Measurements from ENCODE around the gene MED27. TPM values are rescaled to one million over a fixed set of nuclear protein-coding genes. Genes with fewer than 3 reads are reported as not detected.

Gene MED27
- total RNA-seq, 1 donor: 25.7 TPM

DNA sequence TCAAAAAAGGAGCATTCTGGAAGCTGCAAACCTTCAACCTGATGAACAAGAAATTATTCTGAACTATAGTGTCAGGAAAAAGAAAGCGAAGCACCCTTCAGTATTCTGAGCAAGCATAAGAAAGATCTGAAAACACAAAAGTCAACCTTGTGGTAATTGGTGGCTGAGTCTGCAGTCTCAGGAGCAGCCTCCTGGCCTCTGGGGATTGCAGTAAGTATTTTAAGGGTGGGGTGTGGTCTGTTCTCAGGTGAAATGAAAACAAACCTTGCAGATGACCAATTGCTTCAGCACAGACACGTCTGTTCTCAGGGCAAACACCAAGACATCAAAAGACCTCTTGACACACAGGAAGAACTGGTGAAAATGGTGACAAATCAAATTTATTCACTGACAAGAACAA, 192.0 kb downstream of the MED27 start:
- Histone ChIP-seq H3K36me3 (ENCODE audit: insufficient read depth, low read length) (peaks cover 4% of the 10 kb centered on the region), H3K4me2 (ENCODE audit: insufficient read depth, low read length) (no peak overlapping the region), H3K4me3 (ENCODE audit: insufficient read depth, low read length) (no peak overlapping the region), H3K4me1 (ENCODE audit: insufficient read depth, low read length) (peaks cover 4% of the 10 kb centered on the region), H3K27me3 (ENCODE audit: insufficient read depth, low read length) (no peaks in the 10 kb centered on the region), H2AFZ (ENCODE audit: low read length) (no peak overlapping the region), H4K20me1 (ENCODE audit: insufficient read depth, low read length) (peaks cover 2% of the 10 kb centered on the region), H3K79me2 (ENCODE audit: insufficient read depth, low read length) (no peaks in the 10 kb centered on the region), H3K9me3 (ENCODE audit: low read depth, low read length) (no peaks in the 10 kb centered on the region), H3K27ac (ENCODE audit: low read depth, low read length) (no peak overlapping the region)
- TF ChIP-seq, protein P1, sequence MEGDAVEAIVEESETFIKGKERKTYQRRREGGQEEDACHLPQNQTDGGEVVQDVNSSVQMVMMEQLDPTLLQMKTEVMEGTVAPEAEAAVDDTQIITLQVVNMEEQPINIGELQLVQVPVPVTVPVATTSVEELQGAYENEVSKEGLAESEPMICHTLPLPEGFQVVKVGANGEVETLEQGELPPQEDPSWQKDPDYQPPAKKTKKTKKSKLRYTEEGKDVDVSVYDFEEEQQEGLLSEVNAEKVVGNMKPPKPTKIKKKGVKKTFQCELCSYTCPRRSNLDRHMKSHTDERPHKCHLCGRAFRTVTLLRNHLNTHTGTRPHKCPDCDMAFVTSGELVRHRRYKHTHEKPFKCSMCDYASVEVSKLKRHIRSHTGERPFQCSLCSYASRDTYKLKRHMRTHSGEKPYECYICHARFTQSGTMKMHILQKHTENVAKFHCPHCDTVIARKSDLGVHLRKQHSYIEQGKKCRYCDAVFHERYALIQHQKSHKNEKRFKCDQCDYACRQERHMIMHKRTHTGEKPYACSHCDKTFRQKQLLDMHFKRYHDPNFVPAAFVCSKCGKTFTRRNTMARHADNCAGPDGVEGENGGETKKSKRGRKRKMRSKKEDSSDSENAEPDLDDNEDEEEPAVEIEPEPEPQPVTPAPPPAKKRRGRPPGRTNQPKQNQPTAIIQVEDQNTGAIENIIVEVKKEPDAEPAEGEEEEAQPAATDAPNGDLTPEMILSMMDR (IDR thresholded peaks at IDR 0.05; ENCODE audit: extremely low read depth, low read depth, low read length): no peak
- no peak for DNase-seq (ENCODE audit: insufficient read length, low spot score, missing footprints)

DNA sequence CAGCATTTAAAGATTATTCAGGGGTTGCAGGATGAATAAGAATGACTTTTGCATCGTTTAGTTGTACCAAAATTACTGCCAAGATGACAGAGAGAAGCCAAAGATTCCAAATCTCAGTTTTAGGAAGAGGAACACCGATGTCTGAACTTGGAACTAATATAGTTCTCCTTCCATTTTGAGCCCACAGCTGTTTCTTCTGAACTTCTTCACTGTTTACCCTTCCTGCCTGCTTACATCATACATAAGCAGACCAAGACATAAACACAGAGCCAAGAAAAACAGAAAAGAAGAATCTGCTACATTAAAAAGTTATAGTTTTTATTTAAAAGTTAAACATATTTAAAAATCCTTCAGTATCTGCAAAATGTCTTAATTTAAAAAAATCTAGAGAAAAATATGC, 192.8 kb downstream of the MED27 start:
- Histone ChIP-seq H2AFZ (ENCODE audit: low read length) (no peak overlapping the region), H3K36me3 (ENCODE audit: insufficient read depth, low read length) (no peaks in the 10 kb centered on the region), H3K27ac (ENCODE audit: low read depth, low read length) (no peak overlapping the region), H3K4me3 (ENCODE audit: insufficient read depth, low read length) (no peak overlapping the region), H3K79me2 (ENCODE audit: insufficient read depth, low read length) (no peaks in the 10 kb centered on the region), H3K9me3 (ENCODE audit: low read depth, low read length) (no peaks in the 10 kb centered on the region), H3K27me3 (ENCODE audit: insufficient read depth, low read length) (no peaks in the 10 kb centered on the region), H3K4me1 (ENCODE audit: insufficient read depth, low read length) (peaks cover 4% of the 10 kb centered on the region), H4K20me1 (ENCODE audit: insufficient read depth, low read length) (peaks cover 2% of the 10 kb centered on the region), H3K4me2 (ENCODE audit: insufficient read depth, low read length) (no peak overlapping the region)
- TF ChIP-seq, protein P1 (IDR thresholded peaks at IDR 0.05; ENCODE audit: extremely low read depth, low read depth, low read length): no peak
- DNase-seq (ENCODE audit: insufficient read length, low spot score, missing footprints): peak; percentile 68

DNA sequence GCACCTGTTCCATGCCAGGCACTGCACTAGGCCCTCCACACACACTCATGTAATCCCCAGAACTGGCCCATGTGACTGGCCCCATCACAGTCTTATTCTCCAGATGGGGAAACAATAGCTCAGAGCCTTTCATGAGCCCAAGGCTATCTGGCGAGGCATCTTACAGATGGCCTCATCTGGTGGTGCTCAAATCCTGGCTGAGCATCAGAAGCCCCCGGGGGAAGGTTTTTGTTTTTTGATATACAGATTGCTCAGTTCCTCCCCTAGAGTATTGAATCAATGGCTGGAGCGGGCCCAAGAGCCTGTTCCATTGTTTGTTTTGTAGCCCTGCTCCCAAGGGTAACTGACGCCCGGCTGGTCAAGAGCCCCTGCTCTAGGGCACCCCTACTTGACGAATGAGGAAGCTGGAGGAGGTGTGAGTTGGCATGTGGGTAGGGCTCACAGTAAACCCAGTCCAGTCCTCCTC, 194.5 kb downstream of the MED27 start:
- H3K4me1 ChIP-seq (ENCODE audit: insufficient read depth, low read length): peaks cover 3% of the 10 kb centered on the region
- H3K4me2 ChIP-seq (ENCODE audit: insufficient read depth, low read length): no peak overlapping the region
- no peaks in the 10 kb centered on the region for H3K27me3 ChIP-seq (ENCODE audit: insufficient read depth, low read length)
- H3K79me2 ChIP-seq (ENCODE audit: insufficient read depth, low read length): no peaks in the 10 kb centered on the region
- TF ChIP-seq, protein P1 (IDR thresholded peaks at IDR 0.05; ENCODE audit: extremely low read depth, low read depth, low read length): no peak
- peaks cover 2% of the 10 kb centered on the region for H4K20me1 ChIP-seq (ENCODE audit: insufficient read depth, low read length)
- no peak overlapping the region for H2AFZ ChIP-seq (ENCODE audit: low read length)
- peak; percentile 44 for DNase-seq (ENCODE audit: insufficient read length, low spot score, missing footprints)
- no peaks in the 10 kb centered on the region for H3K9me3 ChIP-seq (ENCODE audit: low read depth, low read length)
- no peaks in the 10 kb centered on the region for H3K36me3 ChIP-seq (ENCODE audit: insufficient read depth, low read length)
- no peak overlapping the region for H3K27ac ChIP-seq (ENCODE audit: low read depth, low read length)
- H3K4me3 ChIP-seq (ENCODE audit: insufficient read depth, low read length): no peak overlapping the region

DNA sequence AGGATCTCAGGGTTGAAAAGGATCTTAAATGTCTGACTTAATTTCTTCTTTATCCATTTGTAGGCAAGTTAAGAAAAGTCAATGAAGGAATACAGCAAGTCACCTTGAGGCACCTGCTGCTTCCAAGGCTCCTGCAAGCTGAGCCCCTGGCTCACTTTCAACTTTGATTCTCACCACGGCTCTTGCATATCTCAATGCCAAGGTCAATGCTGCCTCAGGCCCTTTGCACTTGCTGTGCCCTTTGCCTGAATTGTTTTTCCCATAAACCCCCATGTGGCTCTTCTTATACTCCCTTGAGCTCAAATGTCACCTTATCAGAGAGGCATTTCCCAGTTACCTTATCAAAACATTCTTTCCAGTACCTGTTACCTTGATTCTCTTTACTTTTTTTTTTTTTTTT, 195.4 kb downstream of the MED27 start:
- DNase-seq (ENCODE audit: insufficient read length, low spot score, missing footprints): no peak
- no peak overlapping the region for H3K27ac ChIP-seq (ENCODE audit: low read depth, low read length)
- H3K27me3 ChIP-seq (ENCODE audit: insufficient read depth, low read length): no peaks in the 10 kb centered on the region
- H3K36me3 ChIP-seq (ENCODE audit: insufficient read depth, low read length): no peaks in the 10 kb centered on the region
- no peaks in the 10 kb centered on the region for H3K79me2 ChIP-seq (ENCODE audit: insufficient read depth, low read length)
- H3K4me1 ChIP-seq (ENCODE audit: insufficient read depth, low read length): no peaks in the 10 kb centered on the region
- H3K9me3 ChIP-seq (ENCODE audit: low read depth, low read length): no peaks in the 10 kb centered on the region
- H3K4me2 ChIP-seq (ENCODE audit: insufficient read depth, low read length): no peak overlapping the region
- H3K4me3 ChIP-seq (ENCODE audit: insufficient read depth, low read length): no peak overlapping the region
- H4K20me1 ChIP-seq (ENCODE audit: insufficient read depth, low read length): peaks cover 2% of the 10 kb centered on the region
- TF ChIP-seq, protein P1 (IDR thresholded peaks at IDR 0.05; ENCODE audit: extremely low read depth, low read depth, low read length): no peak
- H2AFZ ChIP-seq (ENCODE audit: low read length): no peak overlapping the region
